ENCODE measurements around the gene NRCAM. TPM values are rescaled to one million over a fixed set of nuclear protein-coding genes. Genes with fewer than 3 reads are reported as not detected.

NRCAM gene
- total and polyA plus RNA-seq, 12 donors, result 71.6 to 222 (median 148) TPM

DNA sequence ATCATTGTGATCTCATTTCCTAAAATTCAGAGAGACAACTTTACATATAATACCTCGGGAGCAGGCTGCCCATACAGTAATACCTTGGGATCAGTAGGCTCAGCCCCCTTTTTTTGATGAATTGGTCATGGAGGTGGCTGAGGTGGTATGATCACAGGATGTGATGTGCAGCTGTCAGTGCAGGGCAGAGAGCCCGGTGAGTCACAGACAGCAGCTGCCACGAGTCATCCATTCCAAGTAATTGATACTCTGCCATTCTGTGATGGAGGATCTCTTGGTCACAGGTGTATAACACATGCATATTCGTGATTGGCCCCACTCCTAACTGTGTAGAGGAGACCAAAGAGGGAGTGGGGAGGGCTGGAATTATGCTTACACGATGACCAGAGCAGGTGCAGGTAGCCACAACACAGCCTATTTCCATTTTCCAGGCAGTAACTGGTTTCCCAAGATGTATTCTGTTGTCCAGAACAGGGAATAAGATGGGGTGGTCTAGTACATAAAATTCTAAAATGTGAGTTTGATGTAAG is 14.1 kb downstream of the NRCAM start:
- Histone ChIP-seq H3K27me3 (no peaks in the 10 kb centered on the region), H3K36me3 (replicated peaks in 1 of 2) (no peaks in the 10 kb centered on the region), H3K4me3 (no peak overlapping the region), H3K9me3 (replicated peaks in 1 of 3) (no peaks in the 10 kb centered on the region), H3K4me1 (replicated peaks in 1 of 2) (peaks cover 0 to 20% of the 10 kb centered on the region in 2 donors), H3K27ac (peak overlapping the region in 1 of 5 donors; percentile 5)
- no peak for TF ChIP-seq POLR2A (IDR thresholded peaks at IDR 0.05)
- TF ChIP-seq, protein P1, sequence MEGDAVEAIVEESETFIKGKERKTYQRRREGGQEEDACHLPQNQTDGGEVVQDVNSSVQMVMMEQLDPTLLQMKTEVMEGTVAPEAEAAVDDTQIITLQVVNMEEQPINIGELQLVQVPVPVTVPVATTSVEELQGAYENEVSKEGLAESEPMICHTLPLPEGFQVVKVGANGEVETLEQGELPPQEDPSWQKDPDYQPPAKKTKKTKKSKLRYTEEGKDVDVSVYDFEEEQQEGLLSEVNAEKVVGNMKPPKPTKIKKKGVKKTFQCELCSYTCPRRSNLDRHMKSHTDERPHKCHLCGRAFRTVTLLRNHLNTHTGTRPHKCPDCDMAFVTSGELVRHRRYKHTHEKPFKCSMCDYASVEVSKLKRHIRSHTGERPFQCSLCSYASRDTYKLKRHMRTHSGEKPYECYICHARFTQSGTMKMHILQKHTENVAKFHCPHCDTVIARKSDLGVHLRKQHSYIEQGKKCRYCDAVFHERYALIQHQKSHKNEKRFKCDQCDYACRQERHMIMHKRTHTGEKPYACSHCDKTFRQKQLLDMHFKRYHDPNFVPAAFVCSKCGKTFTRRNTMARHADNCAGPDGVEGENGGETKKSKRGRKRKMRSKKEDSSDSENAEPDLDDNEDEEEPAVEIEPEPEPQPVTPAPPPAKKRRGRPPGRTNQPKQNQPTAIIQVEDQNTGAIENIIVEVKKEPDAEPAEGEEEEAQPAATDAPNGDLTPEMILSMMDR (IDR thresholded peaks at IDR 0.05), result no peak
- DNase-seq, result peak in 3 of 7 donors; percentile 25 to 38 (median 29)
- 44 to 54% (median 53%) methylated on average over 4 to 5 of the region's 5 CpGs for WGBS, 4 donors
- intact Hi-C loops (cut with DNase I), result no loop called here

DNA sequence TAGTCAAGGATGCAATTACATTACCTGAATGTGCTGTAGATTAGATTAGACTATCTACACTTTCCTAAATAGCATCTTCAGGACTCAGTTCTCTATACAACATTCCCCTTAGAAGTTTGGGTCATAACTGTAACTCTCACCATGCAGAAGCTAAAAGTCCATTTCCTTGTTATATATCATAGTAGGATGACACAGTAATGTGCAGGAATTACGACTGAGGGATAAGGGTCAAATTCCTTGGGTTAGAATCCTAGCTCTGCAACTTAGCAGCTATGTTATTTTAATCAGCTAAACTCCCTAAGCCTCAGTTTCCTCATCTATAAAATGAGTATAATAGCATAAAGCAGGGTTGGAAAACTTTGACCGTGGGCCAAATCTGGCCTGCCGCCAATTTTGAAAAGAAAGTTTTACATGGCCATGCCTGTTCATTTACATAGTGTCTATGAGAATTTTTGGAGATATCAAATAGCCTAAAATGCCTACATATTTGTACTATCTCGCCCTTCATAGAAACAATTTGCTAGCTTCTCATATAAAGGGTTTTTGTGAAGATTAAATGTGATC is 14.8 kb downstream of the NRCAM start:
- no peak for DNase-seq
- WGBS, 4 donors, result 64 to 70% (median 66%) methylated on average over 4 of the region's 4 CpGs
- Histone ChIP-seq H3K27ac (peak overlapping the region in 1 of 5 donors; percentile 5), H3K27me3 (no peaks in the 10 kb centered on the region), H3K4me1 (replicated peaks in 1 of 2) (peaks cover 0 to 20% of the 10 kb centered on the region in 2 donors), H3K4me3 (no peak overlapping the region), H3K36me3 (replicated peaks in 1 of 2) (no peaks in the 10 kb centered on the region), H3K9me3 (replicated peaks in 1 of 3) (no peaks in the 10 kb centered on the region)
- no peak for TF ChIP-seq POLR2A (IDR thresholded peaks at IDR 0.05)
- TF ChIP-seq, protein P1 (IDR thresholded peaks at IDR 0.05), result no peak
- intact Hi-C loops (cut with DNase I), result no loop called here

GRCh38 chr7:108440613-108441012 is 15.6 kb downstream of the NRCAM start:
- Histone ChIP-seq H3K36me3 (replicated peaks in 1 of 2) (no peaks in the 10 kb centered on the region), H3K4me3 (no peak overlapping the region), H3K4me1 (replicated peaks in 1 of 2) (peaks cover 0 to 14% of the 10 kb centered on the region in 2 donors), H3K9me3 (replicated peaks in 1 of 3) (no peaks in the 10 kb centered on the region), H3K27ac (peak overlapping the region in 1 of 5 donors; percentile 53), H3K27me3 (no peaks in the 10 kb centered on the region)
- DNase-seq, result no peak
- intact Hi-C loops (cut with DNase I), result no loop called here
- TF ChIP-seq POLR2A (IDR thresholded peaks at IDR 0.05), result no peak
- TF ChIP-seq, protein P1 (IDR thresholded peaks at IDR 0.05), result no peak
- 58 to 61% (median 60%) methylated on average over 3 of the region's 3 CpGs for WGBS, 4 donors

- TF ChIP-seq, protein P1 (IDR thresholded peaks at IDR 0.05), result no peak
- TF ChIP-seq POLR2A (IDR thresholded peaks at IDR 0.05), result no peak
- intact Hi-C loops (cut with DNase I), result no loop called here
Observed at GRCh38 chr7:108436906-108437305, 19.3 kb downstream of the NRCAM start.

More at GRCh38 chr7:108436906-108437305, 19.3 kb downstream of the NRCAM start:
- Histone ChIP-seq H3K27ac (no peak overlapping the region), H3K9me3 (replicated peaks in 1 of 3) (no peaks in the 10 kb centered on the region), H3K36me3 (replicated peaks in 1 of 2) (no peaks in the 10 kb centered on the region), H3K27me3 (no peaks in the 10 kb centered on the region), H3K4me3 (peak overlapping the region in 1 of 4 donors; percentile 14), H3K4me1 (replicated peaks in 1 of 2) (peaks cover 13% of the 10 kb centered on the region in 2 donors)
- no peak for DNase-seq
- 90 to 94% (median 93%) methylated on average over 3 of the region's 3 CpGs for WGBS, 4 donors

All from adrenal gland (tissue), 12 donors.